Mesenchymal stem cell (in vitro differentiated cells and primary cell): ENCODE measurements around the gene IRF9.

Experiments used
- DNase-seq: peaks from one replicate; pipeline ENCODE4 v3.0.0-alpha.2; 2013
- H2AFZ ChIP-seq: one replicate; pipeline ENCODE4 v1.6.1; 2013; ENCODE audit warnings: low read depth, mild to moderate bottlenecking, control low read depth, inconsistent platforms, low read length, moderate library complexity
- H2AK5ac ChIP-seq: 2 replicates; pipeline ENCODE4 v1.6.1; 2013; ENCODE audit warnings: low read length, moderate library complexity, mild to moderate bottlenecking, inconsistent platforms; ENCODE audit not compliant: severe bottlenecking
- H2BK120ac ChIP-seq: one replicate; pipeline ENCODE4 v1.6.1; 2013; ENCODE audit warnings: low read depth, mild to moderate bottlenecking, inconsistent platforms, low read length, moderate library complexity
- H2BK12ac ChIP-seq, 2 experiments: one replicate each; pipeline ENCODE4 v1.6.1; 2013; ENCODE audit warnings: inconsistent platforms in 2 of 2, low read length in 2 of 2, mild to moderate bottlenecking in 2 of 2, moderate library complexity in 2 of 2, control low read depth in 1 of 2
- H2BK15ac ChIP-seq: one replicate; pipeline ENCODE4 v1.6.1; 2013; ENCODE audit warnings: mild to moderate bottlenecking, low read depth, inconsistent platforms; ENCODE audit not compliant: poor library complexity, severe bottlenecking
- H2BK5ac ChIP-seq: 2 replicates; pipeline ENCODE4 v1.6.1; 2013; ENCODE audit warnings: low read depth, mild to moderate bottlenecking, low read length, control low read depth, inconsistent platforms; ENCODE audit not compliant: poor library complexity, severe bottlenecking
- H3K14ac ChIP-seq, 2 experiments: one replicate each; pipeline ENCODE4 v1.6.1; 2013; ENCODE audit warnings: inconsistent platforms in 2 of 2, low read length in 2 of 2, control low read depth in 1 of 2, mild to moderate bottlenecking in 1 of 2, moderate library complexity in 1 of 2
- H3K18ac ChIP-seq, 2 experiments: one replicate each; pipeline ENCODE4 v1.6.1; 2013; ENCODE audit warnings: inconsistent platforms in 2 of 2, low read length in 2 of 2, control low read depth in 1 of 2, low read depth in 1 of 2, mild to moderate bottlenecking in 1 of 2
- H3K23ac ChIP-seq, 2 experiments: one replicate each; pipeline ENCODE4 v1.6.1; 2013; ENCODE audit warnings: inconsistent platforms in 2 of 2, low read length in 2 of 2, mild to moderate bottlenecking in 2 of 2, moderate library complexity in 2 of 2, control low read depth in 1 of 2
- H3K27ac ChIP-seq: 2 replicates; pipeline ENCODE4 v1.5.1; 2013; ENCODE audit warnings: mild to moderate bottlenecking, moderate library complexity, low read length, control low read depth, inconsistent platforms; ENCODE audit not compliant: poor library complexity, severe bottlenecking
- H3K27me3 ChIP-seq, 2 experiments: 2 replicates each; pipeline versions ENCODE4 v1.6.1 to v1.7.0; 2013; ENCODE audit warnings: low read length in 2 of 2, mild to moderate bottlenecking in 2 of 2, moderate library complexity in 2 of 2, control low read depth in 1 of 2, inconsistent platforms in 1 of 2; ENCODE audit not compliant: control insufficient read depth in 1 of 2, insufficient read depth in 1 of 2
- H3K36me3 ChIP-seq, 2 experiments: 2 replicates each; pipeline versions ENCODE4 v1.6.1 to v1.7.0; 2013; ENCODE audit warnings: low read length in 2 of 2, control low read depth in 1 of 2, inconsistent platforms in 1 of 2, low read depth in 1 of 2, mild to moderate bottlenecking in 1 of 2; ENCODE audit not compliant: insufficient read depth in 2 of 2, control insufficient read depth in 1 of 2
- H3K4ac ChIP-seq, 2 experiments: one replicate each; pipeline ENCODE4 v1.6.1; 2013; ENCODE audit warnings: inconsistent platforms in 2 of 2, low read length in 2 of 2, mild to moderate bottlenecking in 2 of 2, moderate library complexity in 2 of 2, control low read depth in 1 of 2, low read depth in 1 of 2
- H3K4me1 ChIP-seq: 2 replicates; pipeline ENCODE4 v1.6.1; 2013; ENCODE audit warnings: low read depth, low read length, control low read depth; ENCODE audit not compliant: control insufficient read depth, insufficient read depth
- H3K4me2 ChIP-seq: 2 replicates; pipeline ENCODE4 v1.6.1; 2013; ENCODE audit warnings: low read length, mild to moderate bottlenecking, inconsistent platforms; ENCODE audit not compliant: poor library complexity, severe bottlenecking
- H3K4me3 ChIP-seq, 2 experiments: 2 replicates each; pipeline versions ENCODE4 v1.5.1 to v1.7.0; 2013; ENCODE audit warnings: low read length in 2 of 2, mild to moderate bottlenecking in 2 of 2, control low read depth in 1 of 2, low read depth in 1 of 2; ENCODE audit not compliant: insufficient read depth in 1 of 2
- H3K79me1 ChIP-seq: replicated peaks from 2 replicates; pipeline ENCODE4 v1.6.1; 2013; ENCODE audit warnings: mild to moderate bottlenecking, control low read depth, low read length, inconsistent platforms; ENCODE audit not compliant: poor library complexity, severe bottlenecking
- H3K9ac ChIP-seq: 2 replicates; pipeline ENCODE4 v1.7.0; 2013; ENCODE audit warnings: mild to moderate bottlenecking, low read length, moderate library complexity
- H3K9me3 ChIP-seq: 2 replicates; pipeline ENCODE4 v1.7.0; 2013; ENCODE audit warnings: mild to moderate bottlenecking, low read length; ENCODE audit not compliant: control insufficient read depth
- H4K8ac ChIP-seq: one replicate; pipeline ENCODE4 v1.6.1; 2013; ENCODE audit warnings: inconsistent platforms, mild to moderate bottlenecking, low read length, moderate library complexity
- H4K91ac ChIP-seq: one replicate; pipeline ENCODE4 v1.6.1; 2013; ENCODE audit warnings: mild to moderate bottlenecking, low read length, inconsistent platforms
- WGBS: methylation state at CpG from one replicate; pipeline ENCODE4 v1.1.7; 2013; ENCODE audit warnings: mixed read lengths; 5-methylcytosine and 5-hydroxymethylcytosine counted together

The IRF9 gene

DNA sequence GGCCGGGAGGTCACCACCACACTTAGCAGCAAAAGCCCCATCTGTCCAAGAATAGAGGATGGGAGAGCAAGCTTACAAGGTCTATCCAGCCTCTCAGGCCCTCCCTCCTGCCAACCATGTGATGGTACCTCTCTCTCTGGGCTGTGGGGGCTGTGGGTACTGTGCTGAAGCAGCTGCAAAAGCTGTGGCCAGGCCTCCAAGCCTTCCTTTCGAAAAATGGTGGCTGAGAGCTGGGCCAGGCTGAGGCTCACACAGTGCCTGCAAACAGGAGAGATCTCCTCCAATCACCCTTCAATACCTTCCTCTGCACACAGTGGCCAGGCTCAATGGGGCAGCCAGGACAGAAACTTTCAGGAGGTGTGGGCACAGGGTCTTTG, 26.5 kb downstream of the IRF9 start:
- Histone ChIP-seq H4K91ac (no peak overlapping the region), H2AFZ (no peak overlapping the region), H3K79me1 (peaks cover 38% of the 10 kb centered on the region), H2AK5ac (no peak overlapping the region), H3K36me3 (peaks cover 67 to 75% of the 10 kb centered on the region in 2 experiments), H4K8ac (no peak overlapping the region), H3K4me1 (peaks cover 7% of the 10 kb centered on the region), H2BK12ac (no peak overlapping the region), H3K4ac (no peak overlapping the region), H3K23ac (no peak overlapping the region), H3K9ac (peak overlapping the region; percentile 94), H3K9me3 (no peaks in the 10 kb centered on the region), H2BK5ac (no peak overlapping the region), H2BK120ac (no peak overlapping the region), H3K4me2 (peak overlapping the region; percentile 1), H3K14ac (no peak overlapping the region), H3K18ac (no peak overlapping the region), H3K27me3 (no peaks in the 10 kb centered on the region), H3K27ac (no peak overlapping the region), H2BK15ac (no peak overlapping the region), H3K4me3 (peak overlapping the region in 1 of 2 experiments; percentile 92)
- no peak for DNase-seq
- WGBS = 100% methylated on average over 2 of the region's 2 CpGs

GRCh38 chr14:24188251-24189058, 27.4 kb downstream of the IRF9 start, which contains the start of gene IPO4:
IPO4 (minus strand) TSS chr14:24188816; CDS start chr14:24188787, 29 bp downstream.
- Histone ChIP-seq H3K27me3 (no peaks in the 10 kb centered on the region), H2BK15ac (peak within 1 kb of the TSS; percentile 19), H3K36me3 (peaks cover 65 to 73% of the 10 kb centered on the region in 2 experiments), H3K18ac (peak within 1 kb of the TSS; percentile 70 to 89), H2BK120ac (no peak within 1 kb of the TSS), H2AK5ac (no peak within 1 kb of the TSS), H3K4me2 (peak within 1 kb of the TSS; percentile 93), H4K91ac (peak within 1 kb of the TSS; percentile 46), H2BK5ac (no peak within 1 kb of the TSS), H3K4me1 (peaks cover 7% of the 10 kb centered on the region), H4K8ac (peak within 1 kb of the TSS; percentile 15), H3K79me1 (peaks cover 41% of the 10 kb centered on the region), H3K9me3 (no peaks in the 10 kb centered on the region), H3K27ac (peak within 1 kb of the TSS; percentile 75), H3K9ac (peak within 1 kb of the TSS; percentile 94), H2AFZ (peak within 1 kb of the TSS; percentile 60), H3K4me3 (peak within 1 kb of the TSS; percentile 80 to 92), H3K23ac (no peak within 1 kb of the TSS), H3K4ac (peak within 1 kb of the TSS; percentile 37 to 89), H2BK12ac (no peak within 1 kb of the TSS), H3K14ac (peak within 1 kb of the TSS in 1 of 2 experiments; percentile 79)
- WGBS = under 1% methylated on average over 44 of the region's 65 CpGs
- peak; percentile 98 for DNase-seq

- peak overlapping the region in 1 of 2 experiments; percentile 41 for H3K4ac ChIP-seq
- no peak for DNase-seq
- H2BK5ac ChIP-seq = no peak overlapping the region
- no CpG with 5 or more reads among the region's 3 CpGs for WGBS
- peaks cover 7% of the 10 kb centered on the region for H3K4me1 ChIP-seq
- H2BK120ac ChIP-seq = no peak overlapping the region
- H2BK12ac ChIP-seq = no peak overlapping the region
- no peak overlapping the region for H2AFZ ChIP-seq
- no peaks in the 10 kb centered on the region for H3K9me3 ChIP-seq
- H4K91ac ChIP-seq = no peak overlapping the region
- no peak overlapping the region for H3K14ac ChIP-seq
- no peak overlapping the region for H2AK5ac ChIP-seq
- peaks cover 42% of the 10 kb centered on the region for H3K79me1 ChIP-seq
- peak overlapping the region in 1 of 2 experiments; percentile 92 for H3K4me3 ChIP-seq
- peaks cover 59 to 70% of the 10 kb centered on the region in 2 experiments for H3K36me3 ChIP-seq
- no peak overlapping the region for H2BK15ac ChIP-seq
- no peak overlapping the region for H3K18ac ChIP-seq
- H3K23ac ChIP-seq = no peak overlapping the region
- H3K27me3 ChIP-seq = no peaks in the 10 kb centered on the region
- H3K9ac ChIP-seq = peak overlapping the region; percentile 94
- H4K8ac ChIP-seq = no peak overlapping the region
- H3K4me2 ChIP-seq = peak overlapping the region; percentile 31
- peak overlapping the region; percentile 38 for H3K27ac ChIP-seq
Observed at GRCh38 chr14:24189059-24189375, 28.0 kb downstream of the IRF9 start.

- H3K4ac ChIP-seq = no peak overlapping the region
- peaks cover 8% of the 10 kb centered on the region for H3K4me1 ChIP-seq
- H2AFZ ChIP-seq = no peak overlapping the region
- H3K14ac ChIP-seq = no peak overlapping the region
- no peak overlapping the region for H3K23ac ChIP-seq
- DNase-seq = no peak
- peaks cover 40% of the 10 kb centered on the region for H3K79me1 ChIP-seq
- H4K8ac ChIP-seq = no peak overlapping the region
- no peak overlapping the region for H3K4me3 ChIP-seq
- H2BK120ac ChIP-seq = no peak overlapping the region
- peak overlapping the region; percentile 94 for H3K9ac ChIP-seq
- H3K36me3 ChIP-seq = peaks cover 55 to 68% of the 10 kb centered on the region in 2 experiments
- no peak overlapping the region for H2BK5ac ChIP-seq
- H2BK12ac ChIP-seq = no peak overlapping the region
- WGBS = 95% methylated on average over 9 of the region's 9 CpGs
- no peaks in the 10 kb centered on the region for H3K9me3 ChIP-seq
- no peak overlapping the region for H3K18ac ChIP-seq
- no peak overlapping the region for H2AK5ac ChIP-seq
- no peak overlapping the region for H4K91ac ChIP-seq
- H3K27ac ChIP-seq = no peak overlapping the region
- H2BK15ac ChIP-seq = no peak overlapping the region
- no peak overlapping the region for H3K4me2 ChIP-seq
- no peaks in the 10 kb centered on the region for H3K27me3 ChIP-seq
Observed at GRCh38 chr14:24189460-24189859, 28.4 kb downstream of the IRF9 start.
